Erythroblast (primary cell): ENCODE data around the gene CLK4.
A peak's percentile ranks its signal among the peaks of the same experiment; 100 is the strongest.
"Not testable (repeated sequence)": the region's sequence is repeated elsewhere in the genome, so short reads cannot be mapped to it uniquely, and the experiment has no call there.

Source experiments
- DNase-seq, 2 experiments: peaks; one replicate each; lab custom pipeline; 2025; lab: John Stamatoyannopoulos, UW
- GATA1 ChIP-seq: IDR thresholded peaks from 2 replicates; pipeline ENCODE4 v1.6.1; 2011; ENCODE audit warnings: low read depth, mild to moderate bottlenecking, control low read depth, low read length, moderate library complexity
- POLR2A ChIP-seq: IDR thresholded peaks from 2 replicates; pipeline ENCODE4 v1.6.1; 2011; ENCODE audit warnings: mild to moderate bottlenecking, low read length

CLK4 gene

GRCh38 chr5:178589180-178590140 lies 37.4 kb downstream of the CLK4 start:
- no peak for TF ChIP-seq GATA1
- no peak for TF ChIP-seq POLR2A
- peak; percentile 23 to 48 for DNase-seq

DNA sequence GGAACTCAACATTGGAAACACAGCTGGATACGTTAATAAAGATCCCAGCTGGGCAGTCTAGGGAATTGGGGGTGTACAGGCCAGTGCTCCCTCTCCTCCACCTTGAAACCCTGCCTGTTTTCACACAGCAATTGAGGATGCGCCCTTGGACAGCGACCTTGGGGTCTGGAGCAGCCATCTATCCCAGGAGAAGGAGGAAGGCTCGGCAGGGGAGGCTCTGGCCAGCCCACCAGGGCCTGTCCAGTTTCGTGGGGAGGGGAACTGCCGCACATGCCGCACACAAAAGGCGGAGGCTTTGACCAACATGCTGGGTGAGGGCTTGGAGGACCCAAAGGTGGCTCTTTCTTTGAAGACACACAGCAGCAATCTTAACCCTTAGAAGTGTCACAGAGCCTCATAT lies 38.1 kb downstream of the CLK4 start:
- no peak for DNase-seq
- TF ChIP-seq GATA1 = no peak
- TF ChIP-seq POLR2A = no peak

DNA sequence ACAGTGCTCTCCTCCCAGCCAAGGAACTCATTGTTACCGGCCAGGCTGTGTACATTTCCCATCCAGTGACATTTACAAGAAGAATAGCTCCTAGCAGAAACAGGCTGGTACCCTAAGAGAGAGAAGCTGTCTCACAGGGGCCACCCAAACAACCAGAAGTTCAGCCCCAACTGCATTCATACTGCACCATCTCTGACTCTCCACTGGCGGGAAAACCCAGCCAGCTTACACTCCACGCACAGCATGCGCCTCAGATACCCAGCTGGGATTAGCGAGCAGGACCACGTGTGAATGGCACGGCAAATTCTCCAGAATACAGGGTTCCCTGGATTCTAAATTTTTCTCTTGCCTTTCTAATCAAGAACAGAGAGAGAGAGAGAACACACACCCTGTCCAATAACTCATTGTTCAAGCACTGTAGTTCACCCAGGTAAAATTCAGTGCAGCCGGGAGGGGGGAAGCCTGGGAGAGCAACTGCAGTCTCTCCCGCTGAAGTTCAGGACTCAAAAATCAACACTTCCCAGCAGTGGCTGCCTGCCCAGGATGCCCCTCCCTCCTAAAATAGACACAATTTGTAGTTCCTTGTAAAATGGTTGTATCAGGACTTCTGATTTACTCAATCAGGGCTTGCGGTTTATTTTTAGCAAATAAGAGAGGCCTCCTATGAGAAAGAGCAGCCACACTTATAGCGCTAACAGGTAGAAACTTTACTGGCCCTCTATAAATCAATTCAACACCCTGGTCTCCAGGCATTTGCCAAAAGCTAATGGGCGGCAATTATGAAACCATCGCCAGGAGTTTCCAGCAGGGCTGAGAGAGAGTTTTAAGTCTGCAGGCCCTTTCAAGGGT lies 38.9 kb downstream of the CLK4 start:
- TF ChIP-seq POLR2A = no peak
- TF ChIP-seq GATA1 = no peak
- no peak for DNase-seq

GRCh38 chr5:178586396-178586795 lies 40.5 kb downstream of the CLK4 start:
- DNase-seq = no peak
- no peak for TF ChIP-seq POLR2A
- no peak for TF ChIP-seq GATA1

GRCh38 chr5:178585421-178585820 lies 41.4 kb downstream of the CLK4 start:
- DNase-seq = not testable (repeated sequence)

GRCh38 chr5:178583279-178583678 lies 43.6 kb downstream of the CLK4 start:
- no peak for DNase-seq
- no peak for TF ChIP-seq GATA1
- TF ChIP-seq POLR2A = no peak

- no peak for DNase-seq
- TF ChIP-seq POLR2A (no peak), GATA1 (no peak)
These were observed 44.6 kb downstream of the CLK4 start for GRCh38 chr5:178582291-178582690.

- DNase-seq = no peak
- TF ChIP-seq POLR2A = no peak
- no peak for TF ChIP-seq GATA1
These were observed 45.2 kb downstream of the CLK4 start for GRCh38 chr5:178581621-178582020.

DNA sequence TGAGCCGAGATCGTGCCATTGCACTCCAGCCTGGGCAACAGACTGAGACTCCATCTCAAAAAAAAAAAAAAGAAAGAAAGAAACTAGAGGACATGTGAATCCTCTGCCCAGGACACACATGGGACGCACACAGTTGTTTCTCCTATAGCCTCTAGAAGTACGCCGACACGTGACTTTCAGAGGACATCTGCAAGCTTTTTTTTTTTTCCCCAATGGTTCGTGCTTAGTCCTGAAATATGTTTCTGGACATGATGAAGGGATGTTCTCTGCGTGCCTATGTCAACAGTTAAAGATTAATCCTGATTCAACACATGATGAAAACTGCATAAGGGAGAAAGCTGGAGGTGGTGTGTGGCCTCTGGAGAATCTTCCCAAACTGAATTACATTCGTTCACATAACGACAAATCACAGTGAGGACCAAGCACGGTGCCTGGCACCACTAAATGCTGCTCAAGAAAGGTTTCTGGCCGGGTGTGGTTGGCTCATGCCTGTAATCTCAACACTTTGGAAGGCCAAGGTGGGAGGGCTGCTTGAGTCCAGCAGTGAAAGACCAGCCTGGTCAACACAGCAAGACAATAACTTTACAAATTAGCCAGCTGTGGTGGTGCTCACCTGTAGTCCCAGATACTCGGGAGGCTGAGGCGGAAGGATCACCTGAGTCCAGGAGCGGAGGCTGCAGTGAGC lies 46.4 kb downstream of the CLK4 start:
- no peak for TF ChIP-seq POLR2A
- TF ChIP-seq GATA1 = no peak
- DNase-seq = no peak

DNA sequence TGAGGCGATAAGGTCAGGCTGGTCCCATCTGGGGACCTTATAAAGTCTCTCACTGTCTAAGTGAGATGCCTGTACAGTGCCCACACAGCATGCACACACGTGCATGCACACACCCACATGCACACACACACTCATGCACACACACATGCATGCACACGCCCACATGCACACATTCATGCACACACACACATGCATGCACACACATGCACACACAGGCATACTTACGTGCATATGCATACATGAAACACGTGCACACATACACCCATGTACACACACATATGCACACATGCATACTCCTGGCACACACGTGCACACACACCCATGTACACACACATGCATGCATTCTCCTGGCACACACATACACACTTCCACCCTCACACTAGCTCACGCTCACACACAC lies 48.9 kb downstream of the CLK4 start:
- no peak for DNase-seq
- TF ChIP-seq POLR2A (no peak), GATA1 (no peak)

- no peak for DNase-seq
- TF ChIP-seq GATA1 = no peak
- TF ChIP-seq POLR2A = no peak
These were observed 49.4 kb downstream of the CLK4 start for GRCh38 chr5:178577376-178577839.

DNA sequence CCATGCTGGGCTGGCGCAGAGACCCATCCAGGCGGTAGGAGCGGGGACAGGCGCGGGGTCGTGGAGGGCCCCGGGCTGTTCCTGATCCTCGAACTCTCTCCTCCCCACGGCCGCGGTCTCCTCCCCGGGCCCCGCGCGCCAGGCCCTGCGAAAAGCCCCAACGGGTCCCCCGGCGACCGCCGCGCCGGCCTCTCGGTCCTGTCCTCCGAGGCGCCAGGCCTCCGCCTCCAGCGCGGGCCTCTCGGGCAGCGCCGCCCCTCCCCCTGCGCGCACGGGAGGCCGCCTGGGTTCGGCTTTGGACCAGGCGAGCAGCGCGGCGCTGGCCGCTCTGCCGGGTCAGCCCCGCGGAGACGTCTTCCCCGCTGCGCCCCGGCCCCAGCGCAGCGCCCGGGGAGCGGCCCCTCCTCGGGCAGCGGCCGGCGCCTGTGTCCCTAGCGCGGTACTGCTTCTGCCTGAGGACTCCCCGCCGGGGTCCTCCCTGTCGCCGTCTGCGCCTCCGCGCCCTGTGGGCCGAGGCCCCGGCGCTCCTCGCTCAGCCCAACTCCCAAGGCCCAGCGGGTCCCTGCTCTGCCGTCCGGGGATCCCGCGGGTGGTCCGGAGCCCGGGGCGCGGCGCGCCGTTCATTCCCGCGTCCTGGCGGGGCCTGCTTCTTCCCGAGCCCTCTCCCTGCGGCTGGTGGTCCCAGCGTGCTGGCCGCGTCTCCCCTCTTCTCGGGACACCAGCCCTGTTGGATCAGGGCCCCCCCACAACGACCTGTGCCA lies 50.1 kb downstream of the CLK4 start:
- TF ChIP-seq GATA1 (no peak), POLR2A (no peak)
- DNase-seq = no peak

DNA sequence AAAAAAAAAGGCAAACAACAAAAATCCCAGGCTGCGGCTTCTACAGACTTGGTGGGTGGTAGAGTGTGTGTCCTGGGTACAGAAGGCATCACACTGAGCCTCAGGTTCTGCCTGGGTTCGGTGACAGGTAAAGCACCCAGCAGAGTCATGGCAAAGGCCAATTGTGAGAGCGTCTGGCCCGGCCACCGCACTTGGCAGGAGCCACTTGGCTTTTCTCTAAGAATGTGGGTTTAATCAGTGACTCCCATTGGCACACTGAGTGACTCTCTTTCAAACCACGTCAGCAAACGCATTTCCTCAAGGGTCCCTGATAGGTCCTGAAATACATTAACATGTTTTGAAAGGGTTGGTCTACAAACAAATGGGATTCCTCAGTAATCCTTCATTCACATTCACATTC lies 53.6 kb downstream of the CLK4 start:
- DNase-seq = no peak
- TF ChIP-seq POLR2A (no peak), GATA1 (no peak)
